Cardiac septum (tissue), 1 donor: Measurements from ENCODE around the gene MVB12B. TPM values are rescaled to one million over a fixed set of nuclear protein-coding genes. Genes with fewer than 3 reads are reported as not detected.

Source experiments
- DNase-seq: peaks from one replicate; pipeline ENCODE4 v3.0.0-alpha.2; 2020; ENCODE audit warnings: low spot score
- intact Hi-C: fragments of 100-400 bp; cut with DNase I; formaldehyde crosslinking; loops from one replicate; pipeline ENCODE4 v1.14.0; 2022
- total RNA-seq: library from RNA; stranded (reverse); fragmentation: NEBNext Ultra II Directional; extraction: Animal tissue kit (Norgen Biotek cat#: 25700); gene quantifications from one replicate; pipeline ENCODE4 v1.2.1, GENCODE V29; 2021
- donor health status: DM: no; HTN: no; CAD: no.

The MVB12B gene
- total RNA-seq, 1 donor from 2014 or later = 7.2 TPM

- no peak for DNase-seq
- intact Hi-C loops = no loop called here
These were observed 128.2 kb downstream of the MVB12B start for GRCh38 chr9:126454795-126455194.

GRCh38 chr9:126456441-126457174 is 130.0 kb downstream of the MVB12B start:
- intact Hi-C loops = no loop called here
- no peak for DNase-seq

GRCh38 chr9:126457175-126457547 is 130.5 kb downstream of the MVB12B start:
- intact Hi-C loops = no loop called here
- DNase-seq = no peak

GRCh38 chr9:126457890-126458289 is 131.3 kb downstream of the MVB12B start:
- intact Hi-C loops = no loop called here
- no peak for DNase-seq

GRCh38 chr9:126459126-126459525 is 132.5 kb downstream of the MVB12B start:
- DNase-seq = no peak
- intact Hi-C loops = no loop called here

GRCh38 chr9:126459546-126459945 is 132.9 kb downstream of the MVB12B start:
- intact Hi-C loops = no loop called here
- no peak for DNase-seq

- intact Hi-C loops = no loop called here
- no peak for DNase-seq
These were observed 133.6 kb downstream of the MVB12B start for GRCh38 chr9:126459965-126460843.

- intact Hi-C loops = no loop called here
- DNase-seq = no peak
These were observed 134.4 kb downstream of the MVB12B start for GRCh38 chr9:126461029-126461428.

GRCh38 chr9:126461608-126462007 is 135.0 kb downstream of the MVB12B start:
- DNase-seq = no peak
- intact Hi-C loops = no loop called here

- intact Hi-C loops = no loop called here
- no peak for DNase-seq
These were observed 136.0 kb downstream of the MVB12B start for GRCh38 chr9:126462617-126463016.

- intact Hi-C loops = no loop called here
- DNase-seq = no peak
These were observed 136.8 kb downstream of the MVB12B start for GRCh38 chr9:126463426-126463825.

- intact Hi-C loops = no loop called here
- no peak for DNase-seq
These were observed 138.2 kb downstream of the MVB12B start for GRCh38 chr9:126464694-126465441.

GRCh38 chr9:126465977-126466376 is 139.3 kb downstream of the MVB12B start:
- DNase-seq = no peak
- intact Hi-C loops = no loop called here

GRCh38 chr9:126468141-126468825 is 141.7 kb downstream of the MVB12B start:
- intact Hi-C loops = no loop called here
- no peak for DNase-seq

- intact Hi-C loops = no loop called here
- no peak for DNase-seq
These were observed 143.8 kb downstream of the MVB12B start for GRCh38 chr9:126470241-126470993.

GRCh38 chr9:126471084-126471624 is 144.5 kb downstream of the MVB12B start:
- peak; percentile 94 for DNase-seq
- intact Hi-C loops = no loop called here

- intact Hi-C loops = no loop called here
- no peak for DNase-seq
These were observed 145.7 kb downstream of the MVB12B start for GRCh38 chr9:126472198-126472947.

- intact Hi-C loops = no loop called here
- no peak for DNase-seq
These were observed 146.3 kb downstream of the MVB12B start for GRCh38 chr9:126472948-126473298.
